HepG2 (cell line): Measurements from ENCODE around the gene FAM13B. TPM values are rescaled to one million over a fixed set of nuclear protein-coding genes. Genes with fewer than 3 reads are reported as not detected.

ENCODE experiments used
- ATM ChIP-seq: fragments of 450-650 bp; IDR thresholded peaks from 2 replicates; pipeline ENCODE4 v1.7.1; 2017; ENCODE audit warnings: mild to moderate bottlenecking, borderline replicate concordance
- CBX2 ChIP-seq, 2 experiments: fragments of 200-600 bp in 1 of 2; sonication (generic); formaldehyde crosslinking in 1 of 2; IDR thresholded peaks; 2 replicates each; pipeline versions ENCODE4 v1.7.0 to v1.8.1; 2018 to 2022; ENCODE audit warnings: low read depth in 2 of 2, low read length in 1 of 2, mild to moderate bottlenecking in 1 of 2, missing genetic modification reagents in 1 of 2
- DNMT1 ChIP-seq: sonication (generic); formaldehyde crosslinking; IDR thresholded peaks from 2 replicates; pipeline ENCODE4 v1.5.1; 2020; ENCODE audit warnings: mild to moderate bottlenecking, missing genetic modification reagents
- ETV5 ChIP-seq: IDR thresholded peaks from 2 replicates; pipeline ENCODE4 v1.6.1; 2018; ENCODE audit warnings: missing biosample characterization, missing genetic modification reagents, inconsistent platforms, borderline replicate concordance
- HNRNPLL ChIP-seq: fragments of 200-400 bp; formaldehyde crosslinking; IDR thresholded peaks from 2 replicates; pipeline ENCODE4 v1.6.1; 2017; ENCODE audit warnings: mild to moderate bottlenecking, low read depth, low read length; ENCODE audit not compliant: poor library complexity, severe bottlenecking
- MTA1 ChIP-seq: sonication (generic); formaldehyde crosslinking; IDR thresholded peaks from 2 replicates; pipeline ENCODE4 v1.4.0; 2020; ENCODE audit warnings: missing genetic modification reagents, mild to moderate bottlenecking, borderline replicate concordance
- NR3C1 ChIP-seq: sonication (generic); formaldehyde crosslinking; IDR thresholded peaks from 2 replicates; pipeline ENCODE4 v1.4.0; 2020; ENCODE audit warnings: missing genetic modification reagents
- RBM39 ChIP-seq: fragments of 200-400 bp; formaldehyde crosslinking; IDR thresholded peaks from one replicate; pipeline ENCODE4 v1.6.1; 2018; ENCODE audit warnings: antibody characterized with exemption, mild to moderate bottlenecking, low read depth, low read length; ENCODE audit not compliant: poor library complexity, severe bottlenecking
- SP140L ChIP-seq: sonication (generic); formaldehyde crosslinking; IDR thresholded peaks from 2 replicates; pipeline ENCODE4 v1.4.0; 2020; ENCODE audit warnings: missing genetic modification reagents, borderline replicate concordance
- ZNF234 ChIP-seq: sonication (generic); formaldehyde crosslinking; conservative IDR thresholded peaks from 2 replicates; pipeline ENCODE4 v1.5.1; 2020; ENCODE audit warnings: mild to moderate bottlenecking, missing genetic modification reagents
- ZNF556 ChIP-seq: sonication (generic); formaldehyde crosslinking; IDR thresholded peaks from 2 replicates; pipeline ENCODE4 v1.4.0; 2020; ENCODE audit warnings: mild to moderate bottlenecking, missing genetic modification reagents, borderline replicate concordance
- ZNF672 ChIP-seq: sonication (generic); formaldehyde crosslinking; IDR thresholded peaks from 2 replicates; pipeline ENCODE4 v1.8.1; 2022; ENCODE audit warnings: missing genetic modification reagents
- ZNF777 ChIP-seq: sonication (generic); formaldehyde crosslinking; IDR thresholded peaks from 2 replicates; pipeline ENCODE4 v1.4.0; 2020; ENCODE audit warnings: missing genetic modification reagents
- polyA plus RNA-seq, 8 experiments: library from polyadenylated mRNA; depleted of rRNA in 3 of 8; stranded (reverse) in 7 of 8; unstranded in 1 of 8; fragments of >200 nt; fragmentation: Illumina TruSeq in 4 of 8; extraction: Trizol in 4 of 8; gene quantifications; 2 replicates each; pipeline versions ENCODE4 v1.2.1 to v1.2.3, GENCODE V29; 2011 to 2016; ENCODE audit warnings: low read depth in 4 of 8, missing spikeins in 1 of 8, mixed read lengths in 1 of 8; ENCODE audit not compliant: insufficient read depth in 1 of 8
- total RNA-seq, 5 experiments: library from RNA; depleted of rRNA; stranded (reverse); fragments of >200 nt; fragmentation: Illumina TruSeq; extraction: Trizol; gene quantifications; 2 replicates each; pipeline ENCODE4 v1.2.3, GENCODE V29; 2016; ENCODE audit warnings: low read depth in 1 of 5
- TF ChIP-seq, protein P1 (sequence below): sonication (generic); formaldehyde crosslinking; IDR thresholded peaks from 2 replicates; pipeline ENCODE4 v1.8.1; 2022; ENCODE audit warnings: mild to moderate bottlenecking, missing genetic modification reagents
- TF ChIP-seq, protein P2 (sequence below): sonication (generic); formaldehyde crosslinking; IDR thresholded peaks from 2 replicates; pipeline ENCODE4 v1.5.0; 2020; ENCODE audit warnings: missing genetic modification reagents, mild to moderate bottlenecking, borderline replicate concordance
- TF ChIP-seq, protein P3 (sequence below): IDR thresholded peaks from 2 replicates; pipeline ENCODE4 v1.6.1; 2016; ENCODE audit warnings: low read depth, missing genetic modification reagents, missing compliant biosample characterization
- TF ChIP-seq, protein P4 (sequence below): sonication (generic); formaldehyde crosslinking; IDR thresholded peaks from 2 replicates; pipeline ENCODE4 v1.5.0; 2020; ENCODE audit warnings: missing genetic modification reagents, mild to moderate bottlenecking, borderline replicate concordance
- TF ChIP-seq, protein P5 (sequence below): sonication (generic); formaldehyde crosslinking; IDR thresholded peaks from 2 replicates; pipeline ENCODE4 v1.4.0; 2020; ENCODE audit warnings: missing genetic modification reagents, borderline replicate concordance

Gene FAM13B
- total and polyA plus RNA-seq, 2 of the 13 experiments (the other 11 are each of a cell fraction or from before 2014, with no cell fraction given), result 6.9 to 11.5 TPM

DNA sequence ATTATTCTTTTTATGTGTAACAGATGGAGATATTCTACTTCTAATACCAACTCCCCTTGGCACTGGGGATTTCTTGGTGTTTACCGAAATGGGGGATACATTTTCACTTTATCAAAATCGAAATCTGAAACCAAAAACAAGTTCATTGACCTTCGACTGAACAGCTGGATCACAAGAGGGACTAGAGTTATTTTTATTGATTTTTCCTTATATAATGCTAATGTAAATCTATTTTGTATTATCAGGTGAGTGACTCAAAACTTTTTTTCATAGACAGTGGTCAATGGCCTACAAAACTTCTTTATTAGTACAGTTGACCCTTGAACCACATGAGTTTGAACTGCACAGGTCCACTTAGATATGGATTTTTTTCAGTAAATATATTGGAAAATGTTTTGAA, 133.4 kb downstream of the FAM13B start (continued):
- TF ChIP-seq ZNF556 (CRISPR knock-in tag) (no peak), SP140L (CRISPR knock-in tag) (no peak), DNMT1 (CRISPR knock-in tag) (no peak), ZNF234 (CRISPR knock-in tag) (no peak), HNRNPLL (no peak), MTA1 (CRISPR knock-in tag) (no peak), CBX2 (IDR thresholded peaks at IDR 0.05; ENCODE audit: low read depth, low read length) (no peak), CBX2 (CRISPR knock-in tag; IDR thresholded peaks at IDR 0.05; ENCODE audit: low read depth) (no peak), ETV5 (CRISPR knock-in tag) (no peak), ZNF777 (CRISPR knock-in tag) (no peak), ATM (no peak), NR3C1 (CRISPR knock-in tag) (no peak), ZNF672 (no peak), RBM39 (no peak)
- TF ChIP-seq, protein P1, sequence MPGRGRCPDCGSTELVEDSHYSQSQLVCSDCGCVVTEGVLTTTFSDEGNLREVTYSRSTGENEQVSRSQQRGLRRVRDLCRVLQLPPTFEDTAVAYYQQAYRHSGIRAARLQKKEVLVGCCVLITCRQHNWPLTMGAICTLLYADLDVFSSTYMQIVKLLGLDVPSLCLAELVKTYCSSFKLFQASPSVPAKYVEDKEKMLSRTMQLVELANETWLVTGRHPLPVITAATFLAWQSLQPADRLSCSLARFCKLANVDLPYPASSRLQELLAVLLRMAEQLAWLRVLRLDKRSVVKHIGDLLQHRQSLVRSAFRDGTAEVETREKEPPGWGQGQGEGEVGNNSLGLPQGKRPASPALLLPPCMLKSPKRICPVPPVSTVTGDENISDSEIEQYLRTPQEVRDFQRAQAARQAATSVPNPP, result no peak
- TF ChIP-seq, protein P2, sequence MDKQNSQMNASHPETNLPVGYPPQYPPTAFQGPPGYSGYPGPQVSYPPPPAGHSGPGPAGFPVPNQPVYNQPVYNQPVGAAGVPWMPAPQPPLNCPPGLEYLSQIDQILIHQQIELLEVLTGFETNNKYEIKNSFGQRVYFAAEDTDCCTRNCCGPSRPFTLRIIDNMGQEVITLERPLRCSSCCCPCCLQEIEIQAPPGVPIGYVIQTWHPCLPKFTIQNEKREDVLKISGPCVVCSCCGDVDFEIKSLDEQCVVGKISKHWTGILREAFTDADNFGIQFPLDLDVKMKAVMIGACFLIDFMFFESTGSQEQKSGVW (CRISPR knock-in tag), result no peak
- TF ChIP-seq, protein P3, sequence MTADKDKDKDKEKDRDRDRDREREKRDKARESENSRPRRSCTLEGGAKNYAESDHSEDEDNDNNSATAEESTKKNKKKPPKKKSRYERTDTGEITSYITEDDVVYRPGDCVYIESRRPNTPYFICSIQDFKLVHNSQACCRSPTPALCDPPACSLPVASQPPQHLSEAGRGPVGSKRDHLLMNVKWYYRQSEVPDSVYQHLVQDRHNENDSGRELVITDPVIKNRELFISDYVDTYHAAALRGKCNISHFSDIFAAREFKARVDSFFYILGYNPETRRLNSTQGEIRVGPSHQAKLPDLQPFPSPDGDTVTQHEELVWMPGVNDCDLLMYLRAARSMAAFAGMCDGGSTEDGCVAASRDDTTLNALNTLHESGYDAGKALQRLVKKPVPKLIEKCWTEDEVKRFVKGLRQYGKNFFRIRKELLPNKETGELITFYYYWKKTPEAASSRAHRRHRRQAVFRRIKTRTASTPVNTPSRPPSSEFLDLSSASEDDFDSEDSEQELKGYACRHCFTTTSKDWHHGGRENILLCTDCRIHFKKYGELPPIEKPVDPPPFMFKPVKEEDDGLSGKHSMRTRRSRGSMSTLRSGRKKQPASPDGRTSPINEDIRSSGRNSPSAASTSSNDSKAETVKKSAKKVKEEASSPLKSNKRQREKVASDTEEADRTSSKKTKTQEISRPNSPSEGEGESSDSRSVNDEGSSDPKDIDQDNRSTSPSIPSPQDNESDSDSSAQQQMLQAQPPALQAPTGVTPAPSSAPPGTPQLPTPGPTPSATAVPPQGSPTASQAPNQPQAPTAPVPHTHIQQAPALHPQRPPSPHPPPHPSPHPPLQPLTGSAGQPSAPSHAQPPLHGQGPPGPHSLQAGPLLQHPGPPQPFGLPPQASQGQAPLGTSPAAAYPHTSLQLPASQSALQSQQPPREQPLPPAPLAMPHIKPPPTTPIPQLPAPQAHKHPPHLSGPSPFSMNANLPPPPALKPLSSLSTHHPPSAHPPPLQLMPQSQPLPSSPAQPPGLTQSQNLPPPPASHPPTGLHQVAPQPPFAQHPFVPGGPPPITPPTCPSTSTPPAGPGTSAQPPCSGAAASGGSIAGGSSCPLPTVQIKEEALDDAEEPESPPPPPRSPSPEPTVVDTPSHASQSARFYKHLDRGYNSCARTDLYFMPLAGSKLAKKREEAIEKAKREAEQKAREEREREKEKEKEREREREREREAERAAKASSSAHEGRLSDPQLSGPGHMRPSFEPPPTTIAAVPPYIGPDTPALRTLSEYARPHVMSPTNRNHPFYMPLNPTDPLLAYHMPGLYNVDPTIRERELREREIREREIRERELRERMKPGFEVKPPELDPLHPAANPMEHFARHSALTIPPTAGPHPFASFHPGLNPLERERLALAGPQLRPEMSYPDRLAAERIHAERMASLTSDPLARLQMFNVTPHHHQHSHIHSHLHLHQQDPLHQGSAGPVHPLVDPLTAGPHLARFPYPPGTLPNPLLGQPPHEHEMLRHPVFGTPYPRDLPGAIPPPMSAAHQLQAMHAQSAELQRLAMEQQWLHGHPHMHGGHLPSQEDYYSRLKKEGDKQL (CRISPR knock-in tag), result no peak
- TF ChIP-seq, protein P4, sequence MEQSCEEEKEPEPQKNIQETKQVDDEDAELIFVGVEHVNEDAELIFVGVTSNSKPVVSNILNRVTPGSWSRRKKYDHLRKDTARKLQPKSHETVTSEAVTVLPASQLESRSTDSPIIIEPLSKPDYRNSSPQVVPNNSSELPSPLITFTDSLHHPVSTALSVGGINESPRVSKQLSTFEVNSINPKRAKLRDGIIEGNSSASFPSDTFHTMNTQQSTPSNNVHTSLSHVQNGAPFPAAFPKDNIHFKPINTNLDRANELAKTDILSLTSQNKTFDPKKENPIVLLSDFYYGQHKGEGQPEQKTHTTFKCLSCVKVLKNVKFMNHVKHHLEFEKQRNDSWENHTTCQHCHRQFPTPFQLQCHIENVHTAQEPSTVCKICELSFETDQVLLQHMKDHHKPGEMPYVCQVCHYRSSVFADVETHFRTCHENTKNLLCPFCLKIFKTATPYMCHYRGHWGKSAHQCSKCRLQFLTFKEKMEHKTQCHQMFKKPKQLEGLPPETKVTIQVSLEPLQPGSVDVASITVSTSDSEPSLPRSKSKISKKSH (CRISPR knock-in tag), result no peak
- TF ChIP-seq, protein P5, sequence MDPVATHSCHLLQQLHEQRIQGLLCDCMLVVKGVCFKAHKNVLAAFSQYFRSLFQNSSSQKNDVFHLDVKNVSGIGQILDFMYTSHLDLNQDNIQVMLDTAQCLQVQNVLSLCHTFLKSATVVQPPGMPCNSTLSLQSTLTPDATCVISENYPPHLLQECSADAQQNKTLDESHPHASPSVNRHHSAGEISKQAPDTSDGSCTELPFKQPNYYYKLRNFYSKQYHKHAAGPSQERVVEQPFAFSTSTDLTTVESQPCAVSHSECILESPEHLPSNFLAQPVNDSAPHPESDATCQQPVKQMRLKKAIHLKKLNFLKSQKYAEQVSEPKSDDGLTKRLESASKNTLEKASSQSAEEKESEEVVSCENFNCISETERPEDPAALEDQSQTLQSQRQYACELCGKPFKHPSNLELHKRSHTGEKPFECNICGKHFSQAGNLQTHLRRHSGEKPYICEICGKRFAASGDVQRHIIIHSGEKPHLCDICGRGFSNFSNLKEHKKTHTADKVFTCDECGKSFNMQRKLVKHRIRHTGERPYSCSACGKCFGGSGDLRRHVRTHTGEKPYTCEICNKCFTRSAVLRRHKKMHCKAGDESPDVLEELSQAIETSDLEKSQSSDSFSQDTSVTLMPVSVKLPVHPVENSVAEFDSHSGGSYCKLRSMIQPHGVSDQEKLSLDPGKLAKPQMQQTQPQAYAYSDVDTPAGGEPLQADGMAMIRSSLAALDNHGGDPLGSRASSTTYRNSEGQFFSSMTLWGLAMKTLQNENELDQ (CRISPR knock-in tag), result no peak
